GM12873 (cell line): ENCODE results near the gene EIF3B.

ENCODE experiments used
- TF ChIP-seq, protein P1 (sequence below): IDR thresholded peaks from 2 replicates; pipeline ENCODE4 v1.5.1; 2012; ENCODE audit warnings: low read depth, mild to moderate bottlenecking, moderate library complexity, low read length, control low read depth; ENCODE audit not compliant: insufficient read depth; ENCODE audit errors: missing control alignments

EIF3B gene

DNA sequence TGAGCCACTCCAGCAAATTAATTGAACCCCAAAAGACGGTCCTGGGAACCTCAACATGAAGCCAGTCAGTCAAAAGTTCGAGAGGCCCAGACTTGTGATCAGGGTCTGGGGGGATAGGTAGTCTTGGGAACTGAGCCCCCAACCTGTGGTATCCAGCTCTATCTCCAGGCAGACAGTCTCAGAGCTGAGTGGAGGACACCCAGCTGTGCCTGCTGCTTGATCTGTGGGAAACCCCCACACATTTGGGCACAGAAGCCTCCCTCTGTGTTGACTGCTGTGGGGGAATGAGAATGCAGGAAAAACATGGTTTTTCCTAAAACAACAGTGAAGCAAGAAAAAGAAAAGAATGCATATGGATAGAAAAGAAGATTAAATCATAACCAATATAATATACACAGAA is 24.1 kb upstream of the EIF3B start:
- TF ChIP-seq, protein P1, sequence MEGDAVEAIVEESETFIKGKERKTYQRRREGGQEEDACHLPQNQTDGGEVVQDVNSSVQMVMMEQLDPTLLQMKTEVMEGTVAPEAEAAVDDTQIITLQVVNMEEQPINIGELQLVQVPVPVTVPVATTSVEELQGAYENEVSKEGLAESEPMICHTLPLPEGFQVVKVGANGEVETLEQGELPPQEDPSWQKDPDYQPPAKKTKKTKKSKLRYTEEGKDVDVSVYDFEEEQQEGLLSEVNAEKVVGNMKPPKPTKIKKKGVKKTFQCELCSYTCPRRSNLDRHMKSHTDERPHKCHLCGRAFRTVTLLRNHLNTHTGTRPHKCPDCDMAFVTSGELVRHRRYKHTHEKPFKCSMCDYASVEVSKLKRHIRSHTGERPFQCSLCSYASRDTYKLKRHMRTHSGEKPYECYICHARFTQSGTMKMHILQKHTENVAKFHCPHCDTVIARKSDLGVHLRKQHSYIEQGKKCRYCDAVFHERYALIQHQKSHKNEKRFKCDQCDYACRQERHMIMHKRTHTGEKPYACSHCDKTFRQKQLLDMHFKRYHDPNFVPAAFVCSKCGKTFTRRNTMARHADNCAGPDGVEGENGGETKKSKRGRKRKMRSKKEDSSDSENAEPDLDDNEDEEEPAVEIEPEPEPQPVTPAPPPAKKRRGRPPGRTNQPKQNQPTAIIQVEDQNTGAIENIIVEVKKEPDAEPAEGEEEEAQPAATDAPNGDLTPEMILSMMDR = no peak

DNA sequence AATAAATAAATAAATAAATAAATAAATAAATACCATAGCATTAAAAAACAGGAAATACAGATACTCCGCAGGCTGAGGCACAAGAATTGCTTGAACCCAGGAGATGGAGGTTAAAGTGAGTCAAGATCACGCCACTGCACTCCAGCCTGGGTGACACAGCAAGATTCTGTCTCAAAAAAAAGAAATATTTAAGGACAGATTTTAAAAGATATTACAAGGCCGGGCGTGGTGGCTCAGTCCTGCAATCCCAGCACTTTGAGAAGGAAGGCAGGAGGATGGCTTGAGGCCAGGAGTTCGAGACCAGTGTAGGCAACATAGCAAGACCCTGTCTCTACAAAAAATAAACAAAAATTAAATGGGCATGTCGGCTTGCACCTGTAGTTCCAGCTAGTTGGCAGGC is 22.9 kb upstream of the EIF3B start:
- TF ChIP-seq, protein P1 = no peak

DNA sequence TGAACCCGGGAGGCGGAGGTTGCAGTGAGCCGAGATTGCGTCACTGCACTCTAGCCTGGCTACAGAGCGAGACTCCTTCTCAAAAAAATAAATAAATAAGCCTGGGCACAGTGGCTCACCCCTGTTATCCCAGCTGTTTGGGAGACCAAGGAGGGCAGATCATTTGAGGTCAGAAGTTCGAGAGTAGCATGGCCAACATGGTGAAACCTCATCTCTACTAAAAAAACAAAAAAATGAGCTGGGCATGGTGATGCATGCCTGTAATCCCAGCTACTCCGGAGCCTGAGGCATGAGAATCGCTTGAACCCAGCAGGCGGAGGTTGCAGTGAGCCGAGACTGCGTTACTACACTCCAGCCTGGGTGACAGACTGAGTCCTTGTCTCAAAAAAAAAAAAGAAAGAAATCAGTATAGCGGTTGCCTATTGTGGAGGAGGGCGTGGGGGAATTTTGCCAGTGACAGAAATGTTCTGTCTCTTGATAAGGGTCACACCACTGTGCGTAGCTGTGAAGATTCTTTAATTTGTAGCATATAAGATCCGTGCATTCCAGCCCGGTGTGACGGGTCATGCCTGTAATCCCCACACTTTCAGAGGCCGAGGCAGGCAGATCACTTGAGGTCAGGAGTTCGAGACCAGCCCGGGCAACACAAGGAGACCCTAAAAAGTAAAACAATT is 17.9 kb upstream of the EIF3B start:
- TF ChIP-seq, protein P1 = no peak

DNA sequence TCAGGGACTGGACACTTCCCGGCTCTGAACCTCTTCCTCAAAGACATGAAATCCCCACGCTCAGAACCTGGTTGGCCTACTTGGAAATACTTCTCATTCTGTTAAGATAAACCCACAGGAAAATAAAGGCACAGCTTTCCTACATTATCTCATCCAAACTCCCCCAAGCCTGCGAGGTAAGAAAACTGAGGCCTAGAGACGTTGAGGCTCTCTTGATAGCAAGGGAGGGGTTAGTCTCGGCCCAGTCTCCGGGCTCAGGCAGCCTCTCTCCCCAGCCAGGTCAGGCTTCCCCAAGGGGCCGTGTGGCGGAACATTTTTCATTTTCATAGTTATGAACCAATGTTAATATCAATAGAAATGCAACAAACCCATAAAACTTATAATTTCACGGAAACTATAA is 4.6 kb upstream of the EIF3B start:
- TF ChIP-seq, protein P1 = no peak

DNA sequence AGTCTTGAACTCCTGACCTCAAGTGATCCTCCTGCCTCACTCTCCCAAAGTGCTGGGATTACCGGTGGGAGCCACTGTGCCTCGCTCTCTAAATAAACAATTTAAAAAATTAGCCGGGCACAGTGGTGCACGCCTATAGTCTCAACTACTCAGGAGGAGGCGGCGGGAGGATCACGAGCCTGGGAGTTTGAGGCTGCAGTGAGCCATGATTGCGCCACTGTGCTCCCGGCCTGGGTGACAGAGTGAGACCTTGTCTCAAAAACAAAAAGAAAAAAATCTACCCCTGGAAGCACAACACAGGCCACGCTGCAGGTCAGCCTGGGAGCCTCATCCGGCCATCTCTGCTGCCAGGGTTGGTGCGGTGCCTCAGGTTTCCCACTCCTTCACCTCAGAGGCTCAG is 3.8 kb upstream of the EIF3B start:
- TF ChIP-seq, protein P1 = no peak

DNA sequence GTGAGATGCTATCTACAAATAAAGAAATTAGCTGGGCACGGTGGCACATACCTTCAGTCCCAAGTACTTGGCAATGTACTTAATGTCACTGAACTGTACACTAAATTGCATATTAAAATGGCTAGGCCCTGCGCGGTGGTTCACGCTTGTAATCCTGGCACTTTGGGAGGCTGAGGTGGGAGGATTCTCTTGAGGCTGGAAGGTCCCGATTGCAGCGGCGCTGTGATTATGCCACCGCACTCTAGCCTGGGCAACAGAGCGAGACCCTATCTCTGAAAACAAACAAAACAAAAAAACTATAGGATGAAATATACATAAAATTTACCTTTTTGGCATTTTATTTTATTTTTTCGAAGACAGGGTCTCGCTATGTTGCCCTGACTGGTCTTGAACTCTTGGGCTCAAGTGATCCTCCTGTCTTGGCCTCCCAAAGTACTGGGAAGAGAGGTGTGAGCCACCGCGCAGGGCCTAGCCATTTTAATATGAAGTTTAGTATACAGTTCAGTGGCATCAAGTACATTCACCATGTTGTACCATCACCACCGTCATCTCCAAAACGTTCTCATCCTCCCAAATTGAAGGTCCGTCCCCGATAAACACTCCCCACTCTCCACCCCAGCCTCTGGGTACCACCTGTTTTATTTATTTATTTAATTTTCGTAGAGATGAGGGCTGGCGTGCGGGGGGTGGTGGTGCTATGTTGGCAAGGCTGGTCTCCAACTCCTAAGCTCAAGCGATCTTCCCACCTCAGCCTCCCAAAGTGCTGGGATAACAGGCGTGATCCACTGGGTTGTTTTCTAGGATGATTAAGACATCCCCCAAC is 1.3 kb upstream of the EIF3B start:
- TF ChIP-seq, protein P1 = no peak

DNA sequence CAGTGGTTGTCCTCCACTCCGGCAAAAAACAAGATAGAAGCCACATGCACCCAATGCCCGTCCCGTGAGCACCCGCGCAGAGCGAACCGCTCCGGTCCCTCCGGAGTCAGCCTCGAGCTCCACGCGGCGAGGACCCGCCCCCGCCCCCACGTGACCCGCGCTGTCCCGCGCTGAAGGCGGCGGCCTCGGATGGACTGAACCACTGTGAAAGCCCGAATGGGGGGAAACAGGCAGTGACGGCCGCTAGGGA is 766 bp upstream of the EIF3B start:
- TF ChIP-seq, protein P1 = no peak
